OCI-LY1 (cell line): ENCODE measurements around the gene FLYWCH1.

Experiments
- H2AFZ ChIP-seq: fragments of 200-600 bp; sonication (generic), shearing (Covaris generic); 2 replicates; pipeline ENCODE4 v1.6.0; 2014; ENCODE audit warnings: antibody characterized with exemption, mild to moderate bottlenecking, low read length
- H3F3A ChIP-seq: fragments of 200-600 bp; sonication (generic), shearing (Covaris generic); 2 replicates; pipeline ENCODE4 v1.6.0; 2014; ENCODE audit warnings: mild to moderate bottlenecking, antibody characterized with exemption, low read length, moderate library complexity; ENCODE audit not compliant: insufficient read depth
- H3K27ac ChIP-seq: fragments of 200-600 bp; sonication (generic); 2 replicates; pipeline ENCODE4 v1.5.1; 2014; ENCODE audit warnings: low read length, mixed run types, mild to moderate bottlenecking, low read depth; ENCODE audit not compliant: poor library complexity, severe bottlenecking
- H3K27me3 ChIP-seq: fragments of 200-600 bp; sonication (generic); 2 replicates; pipeline ENCODE4 v1.6.0; 2014; ENCODE audit warnings: antibody characterized with exemption, mild to moderate bottlenecking, low read length, moderate library complexity; ENCODE audit not compliant: insufficient read depth
- H3K36me3 ChIP-seq: fragments of 200-600 bp; sonication (generic); 2 replicates; pipeline ENCODE4 v1.6.1; 2014; ENCODE audit warnings: mild to moderate bottlenecking, antibody characterized with exemption, low read length, moderate library complexity, mixed read lengths; ENCODE audit not compliant: insufficient read depth
- H3K4me1 ChIP-seq: fragments of 200-600 bp; sonication (generic); 2 replicates; pipeline ENCODE4 v1.5.1; 2014; ENCODE audit warnings: mild to moderate bottlenecking, low read length, moderate library complexity; ENCODE audit not compliant: insufficient read depth, severe bottlenecking
- H3K4me2 ChIP-seq: fragments of 200-600 bp; sonication (generic), shearing (Covaris generic); 2 replicates; pipeline ENCODE4 v1.6.1; 2014; ENCODE audit warnings: low read length
- H3K4me3 ChIP-seq: fragments of 200-600 bp; sonication (generic); 2 replicates; pipeline ENCODE4 v1.5.1; 2014; ENCODE audit warnings: low read length, low read depth, mild to moderate bottlenecking, mixed read lengths; ENCODE audit not compliant: poor library complexity, severe bottlenecking
- H3K79me2 ChIP-seq: fragments of 200-600 bp; shearing (Covaris generic); 2 replicates; pipeline ENCODE4 v1.6.1; 2016; ENCODE audit warnings: mixed run types, low read length, mixed read lengths; ENCODE audit not compliant: insufficient read depth
- H3K9ac ChIP-seq: fragments of 200-600 bp; sonication (generic), shearing (Covaris generic); 2 replicates; pipeline ENCODE4 v1.6.1; 2014; ENCODE audit warnings: mild to moderate bottlenecking, low read length, mixed read lengths
- H3K9me2 ChIP-seq: fragments of 200-600 bp; sonication (generic), shearing (Covaris generic); 2 replicates; pipeline ENCODE4 v1.6.1; 2014; ENCODE audit warnings: low read depth, mild to moderate bottlenecking, low read length, mixed read lengths
- H3K9me3 ChIP-seq: fragments of 200-600 bp; shearing (Covaris generic); 2 replicates; pipeline ENCODE4 v1.6.1; 2014; ENCODE audit warnings: low read length, mixed read lengths
- H4K20me1 ChIP-seq: fragments of 200-600 bp; sonication (generic), shearing (Covaris generic); 2 replicates; pipeline ENCODE4 v1.6.0; 2016; ENCODE audit warnings: mild to moderate bottlenecking, low read length; ENCODE audit not compliant: insufficient read depth
- EZH2 ChIP-seq: fragments of 200-600 bp; sonication (generic), shearing (Covaris generic); IDR thresholded peaks from 2 replicates; pipeline ENCODE4 v1.8.0; 2017; ENCODE audit warnings: borderline replicate concordance, mixed run types, mild to moderate bottlenecking, antibody characterized with exemption, low read length, moderate library complexity, mixed read lengths
- TF ChIP-seq, protein P1 (sequence below): fragments of 200-600 bp; sonication (generic), shearing (Covaris generic); IDR thresholded peaks from 2 replicates; pipeline ENCODE4 v1.5.1; 2017; ENCODE audit warnings: mild to moderate bottlenecking, antibody characterized with exemption, low read length, moderate library complexity, mixed read lengths

FLYWCH1 gene

DNA sequence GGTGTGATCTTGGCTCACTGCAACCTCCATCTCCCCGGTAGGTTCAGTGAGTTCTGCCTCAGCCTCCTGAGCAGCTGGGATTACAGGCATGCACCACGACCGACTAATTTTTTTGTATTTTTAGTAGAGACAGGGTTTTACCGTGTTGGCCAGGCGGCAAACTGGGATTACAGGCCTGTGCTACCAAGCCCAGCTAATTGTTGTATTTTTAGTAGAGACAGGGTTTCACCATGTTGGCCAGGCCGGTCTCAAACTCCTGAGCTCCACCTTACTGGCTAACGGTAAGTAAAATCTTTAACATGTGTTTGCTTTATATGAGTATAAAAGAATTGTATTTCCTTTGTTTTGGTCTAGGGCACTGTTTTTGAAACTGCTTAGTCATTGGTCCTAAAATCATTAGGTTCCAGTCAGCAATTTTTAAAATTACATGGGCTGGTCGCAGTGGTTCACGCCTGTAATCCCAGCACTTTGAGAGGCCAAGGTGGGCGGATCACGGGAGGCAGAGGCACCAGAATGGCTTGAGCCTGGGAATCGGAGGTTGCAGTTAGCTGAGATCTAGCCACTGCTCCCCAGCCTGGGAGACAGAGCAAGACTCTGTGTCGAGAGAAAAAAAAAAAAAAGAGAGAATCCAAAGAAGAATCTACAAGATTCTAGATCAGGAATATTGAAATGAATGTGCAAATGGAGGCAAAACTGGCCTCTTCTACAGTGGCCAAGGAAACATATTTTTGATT is 3.6 kb downstream of the FLYWCH1 start:
- H3K79me2 ChIP-seq, result no peaks in the 10 kb centered on the region
- no peak overlapping the region for H2AFZ ChIP-seq
- H3K9ac ChIP-seq, result no peak overlapping the region
- H3F3A ChIP-seq, result peaks cover 5% of the 10 kb centered on the region; the same call in 1 of the 2 replicates
- TF ChIP-seq EZH2, result no peak
- TF ChIP-seq, protein P1, sequence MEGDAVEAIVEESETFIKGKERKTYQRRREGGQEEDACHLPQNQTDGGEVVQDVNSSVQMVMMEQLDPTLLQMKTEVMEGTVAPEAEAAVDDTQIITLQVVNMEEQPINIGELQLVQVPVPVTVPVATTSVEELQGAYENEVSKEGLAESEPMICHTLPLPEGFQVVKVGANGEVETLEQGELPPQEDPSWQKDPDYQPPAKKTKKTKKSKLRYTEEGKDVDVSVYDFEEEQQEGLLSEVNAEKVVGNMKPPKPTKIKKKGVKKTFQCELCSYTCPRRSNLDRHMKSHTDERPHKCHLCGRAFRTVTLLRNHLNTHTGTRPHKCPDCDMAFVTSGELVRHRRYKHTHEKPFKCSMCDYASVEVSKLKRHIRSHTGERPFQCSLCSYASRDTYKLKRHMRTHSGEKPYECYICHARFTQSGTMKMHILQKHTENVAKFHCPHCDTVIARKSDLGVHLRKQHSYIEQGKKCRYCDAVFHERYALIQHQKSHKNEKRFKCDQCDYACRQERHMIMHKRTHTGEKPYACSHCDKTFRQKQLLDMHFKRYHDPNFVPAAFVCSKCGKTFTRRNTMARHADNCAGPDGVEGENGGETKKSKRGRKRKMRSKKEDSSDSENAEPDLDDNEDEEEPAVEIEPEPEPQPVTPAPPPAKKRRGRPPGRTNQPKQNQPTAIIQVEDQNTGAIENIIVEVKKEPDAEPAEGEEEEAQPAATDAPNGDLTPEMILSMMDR, result no peak
- peaks cover 8% of the 10 kb centered on the region; the same call in 1 of the 2 replicates for H3K36me3 ChIP-seq
- no peak overlapping the region for H3K27ac ChIP-seq
- no peaks in the 10 kb centered on the region for H3K27me3 ChIP-seq
- H3K4me1 ChIP-seq, result peaks cover 16% of the 10 kb centered on the region
- H3K4me3 ChIP-seq, result no peak overlapping the region
- H3K9me3 ChIP-seq, result no peaks in the 10 kb centered on the region
- no peaks in the 10 kb centered on the region for H4K20me1 ChIP-seq
- H3K4me2 ChIP-seq, result no peak overlapping the region
- no peaks in the 10 kb centered on the region for H3K9me2 ChIP-seq

DNA sequence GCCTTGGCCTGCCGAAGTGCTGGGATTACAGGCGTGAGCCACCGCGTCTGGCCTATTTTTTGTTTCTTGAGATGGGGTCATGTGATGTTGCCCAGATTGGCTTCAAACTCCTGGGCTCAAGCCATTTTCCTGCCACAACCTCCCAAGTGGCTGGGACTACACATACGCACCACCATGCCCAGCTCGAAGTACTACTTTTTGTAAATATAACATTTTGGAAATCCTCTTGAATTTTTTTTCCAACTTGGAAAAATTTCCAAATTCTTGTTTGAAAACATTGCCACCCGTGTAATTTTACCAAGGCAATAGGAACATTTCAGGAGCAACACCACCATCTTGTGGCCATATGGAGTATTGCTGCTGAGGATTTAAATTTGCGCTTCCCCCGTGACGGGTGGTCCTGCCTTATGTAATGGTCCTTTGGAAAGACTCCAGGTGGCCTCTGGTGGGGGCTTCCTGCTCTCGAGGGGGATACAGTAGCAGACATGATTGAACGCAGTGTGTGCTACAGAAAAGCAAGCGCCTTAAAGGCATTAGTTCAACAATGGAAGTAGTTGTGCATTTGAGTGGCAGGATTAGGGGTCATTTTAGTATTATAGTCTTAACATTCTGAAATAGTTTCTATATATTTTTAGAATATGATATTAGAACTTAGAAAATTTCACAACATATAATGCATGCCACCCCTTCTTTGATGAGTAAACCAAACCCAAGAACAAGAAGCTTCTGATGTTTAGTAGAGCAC is 8.0 kb downstream of the FLYWCH1 start:
- Histone ChIP-seq H4K20me1 (no peaks in the 10 kb centered on the region), H3K9ac (no peak overlapping the region), H3K4me3 (no peak overlapping the region), H2AFZ (no peak overlapping the region), H3K27me3 (no peaks in the 10 kb centered on the region), H3K9me3 (no peaks in the 10 kb centered on the region), H3K36me3 (peaks cover 9% of the 10 kb centered on the region), H3K27ac (no peak overlapping the region), H3K4me2 (no peak overlapping the region), H3F3A (no peaks in the 10 kb centered on the region), H3K79me2 (no peaks in the 10 kb centered on the region), H3K4me1 (no peaks in the 10 kb centered on the region), H3K9me2 (no peaks in the 10 kb centered on the region)
- TF ChIP-seq, protein P1, result peak; percentile 87
- TF ChIP-seq EZH2, result no peak

DNA sequence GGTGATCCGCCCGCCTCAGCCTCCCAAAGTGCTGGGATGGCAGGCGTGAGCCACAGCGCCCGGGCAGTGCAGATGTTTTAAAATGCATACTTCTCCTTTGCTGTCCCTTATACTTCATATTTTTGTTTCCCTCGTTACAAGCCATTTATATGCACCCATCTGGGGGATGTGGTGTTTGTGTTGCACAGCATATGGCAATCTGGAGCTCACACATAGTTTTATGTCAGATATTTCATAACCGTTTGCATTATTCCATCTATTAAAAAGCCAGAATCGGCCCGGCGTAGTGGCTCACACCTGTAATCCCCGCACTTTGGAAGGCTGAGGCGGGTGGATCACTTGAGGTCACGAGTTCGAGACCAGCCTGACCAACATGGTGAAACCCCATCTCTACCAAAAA is 11.8 kb downstream of the FLYWCH1 start:
- TF ChIP-seq, protein P1, result no peak
- TF ChIP-seq EZH2, result no peak
- Histone ChIP-seq H3K79me2 (no peaks in the 10 kb centered on the region), H3K4me3 (no peak overlapping the region), H3F3A (no peaks in the 10 kb centered on the region), H2AFZ (no peak overlapping the region), H3K9ac (no peak overlapping the region), H3K9me2 (no peaks in the 10 kb centered on the region), H3K9me3 (no peaks in the 10 kb centered on the region), H3K36me3 (peaks cover 9% of the 10 kb centered on the region; the same call in 1 of the 2 replicates), H3K4me2 (no peak overlapping the region), H3K27ac (no peak overlapping the region), H4K20me1 (no peaks in the 10 kb centered on the region), H3K4me1 (peaks cover 4% of the 10 kb centered on the region), H3K27me3 (no peaks in the 10 kb centered on the region)
